Immature natural killer cell (primary cell): ENCODE data around the gene MDK. TPM values are rescaled to one million over a fixed set of nuclear protein-coding genes. Genes with fewer than 3 reads are reported as not detected.
A peak's percentile ranks its signal among the peaks of the same experiment; 100 is the strongest.

ENCODE experiments used
- DNase-seq, 3 donors: peaks; one replicate each; pipeline ENCODE4 v3.0.0; 2022; ENCODE audit warnings: mixed read lengths in 1 of 3
- H3K27ac Mint-ChIP-seq, 6 donors: one replicate each; pipeline ENCODE4 v1.8.0; 2020; ENCODE audit warnings: mixed read lengths in 6 of 6, mild to moderate bottlenecking in 5 of 6, inconsistent platforms in 4 of 6, moderate library complexity in 3 of 6
- H3K27me3 Mint-ChIP-seq, 3 donors: one replicate each; pipeline ENCODE4 v1.8.0; 2020 to 2021; ENCODE audit warnings: low read depth in 3 of 3, mild to moderate bottlenecking in 3 of 3, mixed read lengths in 3 of 3, moderate library complexity in 3 of 3, inconsistent platforms in 1 of 3
- H3K36me3 Mint-ChIP-seq, 3 donors: one replicate each; pipeline ENCODE4 v1.8.0; 2020; ENCODE audit warnings: mixed read lengths in 3 of 3, inconsistent platforms in 2 of 3, mild to moderate bottlenecking in 2 of 3
- H3K4me1 Mint-ChIP-seq, 2 donors: one replicate each; pipeline ENCODE4 v1.8.0; 2020; ENCODE audit warnings: inconsistent platforms in 2 of 2, mild to moderate bottlenecking in 2 of 2, mixed read lengths in 2 of 2, moderate library complexity in 1 of 2
- H3K4me3 Mint-ChIP-seq, 5 donors: one replicate each; pipeline ENCODE4 v1.8.0; 2020; ENCODE audit warnings: mild to moderate bottlenecking in 5 of 5, mixed read lengths in 5 of 5, inconsistent platforms in 3 of 5, moderate library complexity in 3 of 5
- H3K9me3 Mint-ChIP-seq, 6 donors: one replicate each; pipeline ENCODE4 v1.8.0; 2020; ENCODE audit warnings: mild to moderate bottlenecking in 6 of 6, mixed read lengths in 6 of 6, inconsistent platforms in 4 of 6, moderate library complexity in 3 of 6
- polyA plus RNA-seq, 3 donors: library from polyadenylated mRNA; unstranded; fragments of 300-500 nt; fragmentation: Illumina TruSeq; gene quantifications; one replicate each; pipeline ENCODE4 v1.2.3, GENCODE V29; 2021

Gene MDK
- polyA plus RNA-seq, 3 donors from 2014 or later, result 0.44 TPM; not detected in 2

DNA sequence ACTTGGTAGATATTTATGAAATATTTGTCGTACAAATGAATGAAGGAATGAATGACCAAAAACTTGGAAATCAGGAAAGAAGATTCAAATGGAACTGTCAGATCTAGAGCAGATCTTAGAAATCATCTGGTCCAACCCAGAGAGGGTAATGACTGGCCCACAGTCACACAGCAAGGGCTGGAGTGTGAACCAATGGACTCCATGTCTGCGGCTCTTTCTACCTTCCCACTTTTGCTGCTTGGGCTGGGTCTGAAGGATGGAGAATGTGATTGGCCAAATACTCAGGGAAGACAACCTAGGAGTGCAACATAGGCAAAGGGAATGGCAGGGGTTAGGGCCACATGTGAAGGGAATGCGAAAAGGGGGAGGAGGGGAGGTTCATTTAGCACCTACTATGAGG lies 40.0 kb upstream of the MDK start:
- Mint-ChIP-seq H3K4me1 (peaks cover 20 to 22% of the 10 kb centered on the region in 2 donors), H3K36me3 (no peaks in the 10 kb centered on the region), H3K27me3 (peaks cover 9 to 21% (median 18%) of the 10 kb centered on the region in 3 donors), H3K9me3 (no peaks in the 10 kb centered on the region), H3K27ac (no peak overlapping the region), H3K4me3 (no peak overlapping the region)
- no peak for DNase-seq

DNA sequence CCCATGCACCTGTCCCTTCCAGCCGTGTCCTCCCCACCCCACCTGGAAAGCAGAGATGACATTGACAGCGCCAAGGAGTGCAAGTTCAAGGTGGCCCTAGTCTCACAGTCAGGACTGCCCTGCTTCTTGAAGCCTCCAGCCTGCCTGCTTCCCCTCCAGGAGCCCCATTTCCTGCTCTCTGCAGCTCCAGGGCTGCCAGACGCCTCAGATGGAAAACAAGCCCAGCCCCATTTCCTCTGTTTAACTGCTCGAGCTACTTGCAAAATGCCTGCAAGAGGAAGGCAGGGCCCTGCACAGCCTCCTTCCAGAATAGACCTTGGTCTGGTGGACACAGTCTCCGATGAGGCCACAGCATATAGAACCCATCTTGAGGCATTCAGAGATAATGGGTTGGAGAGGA lies 39.2 kb upstream of the MDK start:
- Mint-ChIP-seq H3K4me3 (no peak overlapping the region), H3K9me3 (no peaks in the 10 kb centered on the region), H3K27ac (no peak overlapping the region), H3K4me1 (peaks cover 25 to 27% of the 10 kb centered on the region in 2 donors), H3K27me3 (peaks cover 10 to 22% (median 21%) of the 10 kb centered on the region in 3 donors), H3K36me3 (no peaks in the 10 kb centered on the region)
- DNase-seq, result no peak

DNA sequence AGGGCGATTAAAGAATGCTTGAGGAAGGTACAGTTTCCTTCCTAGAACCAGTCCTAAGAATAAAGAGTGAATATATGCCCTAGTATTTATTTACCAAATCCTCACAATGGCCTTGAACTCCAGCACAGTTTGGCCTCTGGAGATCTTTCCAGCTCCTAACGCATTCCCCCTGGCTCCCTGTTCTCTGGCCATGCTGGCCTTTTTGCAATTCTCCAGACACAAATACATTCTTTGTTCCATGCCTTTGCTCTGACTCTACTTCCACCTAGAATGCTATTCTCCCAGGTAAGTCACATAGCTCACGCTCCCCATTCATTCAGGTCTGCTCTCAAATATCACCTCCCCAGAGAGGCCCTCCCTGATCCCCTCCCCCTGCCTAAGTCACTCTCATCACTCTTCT lies 37.9 kb upstream of the MDK start:
- no peak overlapping the region for H3K4me3 Mint-ChIP-seq
- H3K9me3 Mint-ChIP-seq, result no peaks in the 10 kb centered on the region
- peaks cover 25 to 28% of the 10 kb centered on the region in 2 donors for H3K4me1 Mint-ChIP-seq
- H3K27me3 Mint-ChIP-seq, result peaks cover 10 to 26% (median 20%) of the 10 kb centered on the region in 3 donors
- H3K27ac Mint-ChIP-seq, result no peak overlapping the region
- no peaks in the 10 kb centered on the region for H3K36me3 Mint-ChIP-seq
- DNase-seq, result no peak

DNA sequence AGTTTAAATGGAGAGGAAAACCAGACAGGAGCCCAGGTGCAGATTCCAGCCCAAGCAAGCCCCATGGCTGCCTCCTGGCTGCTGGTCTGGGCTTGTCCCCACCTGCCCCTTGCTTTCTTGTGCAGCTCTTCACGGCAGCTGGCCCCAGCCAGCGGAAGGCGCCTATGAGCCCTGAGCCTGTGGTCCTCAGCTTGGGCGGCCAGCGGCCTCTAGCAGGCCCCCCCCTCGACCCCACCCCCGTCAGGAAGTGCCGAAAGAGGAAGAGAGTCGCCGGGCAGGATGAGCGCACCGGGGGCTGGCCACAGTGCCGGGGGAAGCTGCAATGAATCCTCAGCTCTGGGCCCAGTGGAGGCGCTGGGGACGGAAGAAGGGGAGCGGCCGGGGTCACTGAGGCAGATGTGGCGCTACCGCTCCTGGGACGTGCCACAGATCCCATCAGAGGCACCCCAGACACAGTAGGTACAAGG lies 36.3 kb upstream of the MDK start:
- Mint-ChIP-seq H3K27ac (peak overlapping the region in 4 of 6 donors; percentile 42 to 82 (median 78)), H3K36me3 (peaks cover 0 to 10% (median 0%) of the 10 kb centered on the region in 3 donors), H3K4me1 (peaks cover 40 to 45% of the 10 kb centered on the region in 2 donors), H3K4me3 (peak overlapping the region; percentile 83 to 88 (median 84)), H3K27me3 (peaks cover 15 to 30% (median 21%) of the 10 kb centered on the region in 3 donors), H3K9me3 (no peaks in the 10 kb centered on the region)
- DNase-seq, result no peak

DNA sequence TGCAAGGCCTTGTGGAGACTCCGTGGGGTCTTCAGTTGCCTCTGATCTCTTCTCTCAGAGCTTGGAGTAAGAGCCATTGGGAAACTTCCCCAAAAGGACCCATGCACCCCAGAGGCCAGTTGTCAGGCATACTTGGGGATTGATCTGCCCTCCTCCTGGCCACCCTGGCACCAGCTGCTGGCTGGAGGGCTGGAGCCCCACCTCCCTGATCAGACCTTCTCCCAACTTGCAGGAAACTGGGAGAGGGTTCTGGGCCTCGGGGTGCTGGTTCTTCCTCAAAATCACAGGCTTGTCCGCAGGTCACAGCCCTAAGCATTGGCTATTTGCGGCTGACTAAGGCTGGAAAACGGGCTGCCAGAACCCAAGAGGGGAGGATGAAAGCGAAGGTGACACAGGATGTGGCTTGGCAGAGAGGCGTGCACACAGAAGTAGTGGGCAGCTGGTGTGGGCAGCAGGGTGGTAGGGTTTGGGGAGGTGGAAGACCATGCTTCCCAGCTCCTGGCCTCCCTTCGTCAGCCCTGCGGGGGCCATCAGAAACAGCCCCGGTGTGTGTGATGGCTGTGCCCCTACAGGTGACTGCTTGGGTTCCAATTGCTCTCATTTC lies 35.5 kb upstream of the MDK start:
- Mint-ChIP-seq H3K4me3 (peak overlapping the region; percentile 83 to 88 (median 84)), H3K4me1 (peaks cover 48 to 53% of the 10 kb centered on the region in 2 donors), H3K27ac (peak overlapping the region; percentile 5 to 90 (median 78)), H3K36me3 (peaks cover 0 to 10% (median 0%) of the 10 kb centered on the region in 3 donors), H3K27me3 (peaks cover 15 to 30% (median 21%) of the 10 kb centered on the region in 3 donors), H3K9me3 (no peaks in the 10 kb centered on the region)
- DNase-seq, result peak; percentile 64 to 66 (median 66)

DNA sequence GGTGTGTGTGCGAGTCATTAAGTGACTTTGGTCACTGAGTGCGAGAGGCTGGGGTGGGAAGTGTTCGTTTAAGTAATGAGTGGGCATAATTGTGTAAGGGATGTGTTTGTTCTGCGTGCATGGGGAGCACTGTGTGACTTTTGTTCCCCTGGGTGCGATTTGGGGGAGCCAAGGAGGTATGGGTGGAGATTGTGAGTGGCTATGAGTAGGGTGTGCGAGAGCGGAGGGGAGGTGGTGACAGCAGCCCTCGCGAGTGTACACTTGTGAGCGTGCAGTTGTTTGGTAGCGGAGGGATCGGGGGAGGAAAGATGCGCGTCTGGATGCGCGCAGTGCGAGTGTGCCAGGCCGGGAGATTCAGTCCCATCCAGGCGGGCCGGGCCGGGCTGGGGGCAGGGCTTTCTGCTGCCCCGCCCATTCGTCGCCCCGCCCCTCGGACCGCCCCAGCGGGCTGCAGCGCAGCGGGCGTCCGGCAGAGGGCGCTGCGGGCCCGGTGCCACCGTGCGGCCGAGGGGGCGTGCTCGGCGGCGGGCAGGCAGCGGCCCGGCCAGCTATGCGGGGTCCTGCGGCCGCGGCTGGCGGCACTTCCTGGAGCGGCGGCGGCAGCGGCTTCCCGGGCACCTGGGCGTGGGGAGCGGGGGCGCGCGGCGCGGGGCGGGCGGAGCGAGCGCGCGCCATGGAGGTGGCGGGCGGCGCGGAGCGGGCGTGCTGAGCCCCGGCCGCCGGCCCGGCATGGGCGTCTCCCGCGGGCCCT lies 34.4 kb upstream of the MDK start, which contains the start of gene DGKZ:
Gene DGKZ, plus strand, starts transcription at position 578 of the 751 bp plus-strand sequence. CDS start 197 bp downstream, outside the sequence.
- peaks cover 59 to 64% of the 10 kb centered on the region in 2 donors for H3K4me1 Mint-ChIP-seq
- peak; percentile 96 to 97 (median 96) for DNase-seq
- peak within 1 kb of the TSS; percentile 95 to 99 (median 97) for H3K4me3 Mint-ChIP-seq
- H3K27ac Mint-ChIP-seq, result peak within 1 kb of the TSS; percentile 91 to 98 (median 96)
- H3K27me3 Mint-ChIP-seq, result peaks cover 15 to 32% (median 24%) of the 10 kb centered on the region in 3 donors
- H3K36me3 Mint-ChIP-seq, result peaks cover 0 to 10% (median 0%) of the 10 kb centered on the region in 3 donors
- H3K9me3 Mint-ChIP-seq, result no peaks in the 10 kb centered on the region

DNA sequence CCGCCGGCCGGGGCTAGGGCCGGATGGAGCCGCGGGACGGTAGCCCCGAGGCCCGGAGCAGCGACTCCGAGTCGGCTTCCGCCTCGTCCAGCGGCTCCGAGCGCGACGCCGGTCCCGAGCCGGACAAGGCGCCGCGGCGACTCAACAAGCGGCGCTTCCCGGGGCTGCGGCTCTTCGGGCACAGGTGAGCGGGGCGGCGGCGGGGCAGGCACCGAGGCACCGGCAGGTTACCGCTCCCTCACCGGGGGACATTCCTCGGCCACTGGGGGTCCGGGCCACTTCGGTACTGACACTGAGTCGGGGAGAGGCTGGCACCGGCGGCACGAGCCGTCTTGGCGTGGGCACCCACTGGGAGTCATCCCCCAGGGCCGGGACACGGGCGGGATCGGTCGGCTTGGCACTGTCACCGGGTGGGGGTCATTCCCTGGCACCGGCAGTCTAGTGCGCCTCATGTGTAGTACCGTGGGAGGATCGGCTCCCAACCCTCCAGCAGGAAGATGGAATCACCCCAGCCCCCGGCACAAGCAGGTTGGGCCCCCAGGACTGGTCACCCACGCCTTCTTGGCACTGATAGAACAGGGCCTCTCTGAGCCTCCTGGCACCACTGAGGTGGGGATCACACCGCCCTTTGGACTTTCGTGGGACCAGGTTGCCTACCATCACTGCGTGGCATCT lies 33.7 kb upstream of the MDK start:
- peak overlapping the region; percentile 95 to 99 (median 97) for H3K4me3 Mint-ChIP-seq
- peaks cover 65 to 70% of the 10 kb centered on the region in 2 donors for H3K4me1 Mint-ChIP-seq
- H3K27me3 Mint-ChIP-seq, result peaks cover 15 to 34% (median 24%) of the 10 kb centered on the region in 3 donors
- no peaks in the 10 kb centered on the region for H3K9me3 Mint-ChIP-seq
- no peak for DNase-seq
- H3K27ac Mint-ChIP-seq, result peak overlapping the region; percentile 91 to 98 (median 96)
- peaks cover 0 to 10% (median 0%) of the 10 kb centered on the region in 3 donors for H3K36me3 Mint-ChIP-seq

DNA sequence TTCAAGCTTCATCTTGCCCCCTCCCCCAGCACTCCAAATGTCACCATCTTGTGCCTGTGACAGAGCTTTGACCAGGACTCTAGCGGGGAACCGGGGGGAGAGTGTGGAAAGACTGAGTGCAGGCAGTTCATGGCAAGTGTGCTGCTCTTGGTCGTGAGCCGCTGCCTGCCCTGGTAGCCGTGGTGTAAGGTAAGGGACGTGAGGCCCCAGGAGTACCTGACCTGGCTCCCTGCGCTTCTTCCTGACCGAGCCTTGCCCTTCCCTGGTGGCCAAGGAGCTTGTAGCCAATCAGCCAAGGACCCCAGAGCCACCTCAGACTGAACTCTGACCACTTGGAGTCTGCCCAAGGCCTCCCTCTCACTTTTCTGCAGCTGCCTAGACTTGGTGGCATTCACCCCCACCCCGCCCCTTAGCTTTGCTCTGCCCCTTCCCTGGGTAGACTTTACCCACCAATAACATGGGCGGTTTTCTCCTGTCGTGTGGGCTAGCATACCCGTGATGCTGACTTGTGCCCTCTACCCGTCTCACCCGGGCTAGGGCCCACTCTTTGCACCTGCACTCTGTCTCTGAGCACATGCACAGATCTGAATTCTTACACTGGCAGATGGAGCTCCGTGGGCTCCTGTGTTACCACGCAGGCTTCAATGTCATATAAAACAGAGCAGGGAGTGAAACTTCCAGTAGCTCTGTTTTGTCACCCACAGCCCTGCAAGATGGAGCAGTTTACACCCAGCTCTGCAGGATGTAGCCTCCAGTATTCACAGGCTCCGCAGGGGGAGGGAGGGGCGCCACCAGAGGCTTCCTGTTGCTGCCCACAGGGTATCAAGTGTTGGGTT lies 32.7 kb upstream of the MDK start:
- peaks cover 15 to 34% (median 26%) of the 10 kb centered on the region in 3 donors for H3K27me3 Mint-ChIP-seq
- peak overlapping the region; percentile 91 to 98 (median 96) for H3K27ac Mint-ChIP-seq
- H3K4me3 Mint-ChIP-seq, result peak overlapping the region; percentile 95 to 99 (median 97)
- no peaks in the 10 kb centered on the region for H3K9me3 Mint-ChIP-seq
- H3K4me1 Mint-ChIP-seq, result peaks cover 75 to 80% of the 10 kb centered on the region in 2 donors
- peaks cover 0 to 10% (median 0%) of the 10 kb centered on the region in 3 donors for H3K36me3 Mint-ChIP-seq
- DNase-seq, result peak; percentile 83 to 85 (median 83)

DNA sequence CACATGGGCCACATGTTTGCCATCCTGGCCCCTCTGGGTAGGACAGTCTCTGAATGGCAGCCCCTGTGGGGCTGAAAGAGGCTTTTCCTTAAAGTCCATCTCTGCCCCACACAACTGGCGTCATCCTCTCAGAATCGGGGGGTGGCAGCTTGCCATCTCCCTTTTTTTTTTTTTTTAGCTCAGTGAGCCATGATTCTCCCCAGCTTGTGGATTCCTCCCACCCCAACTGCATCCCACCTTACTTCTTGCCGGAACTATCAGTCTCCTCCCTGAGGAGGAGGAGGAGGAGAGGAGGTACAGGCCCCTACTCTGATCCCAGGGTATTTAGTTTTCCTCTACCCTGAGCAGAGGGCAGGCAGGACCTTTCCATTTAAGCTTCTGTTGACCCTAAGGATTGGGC lies 30.8 kb upstream of the MDK start:
- Mint-ChIP-seq H3K36me3 (peaks cover 0 to 10% (median 0%) of the 10 kb centered on the region in 3 donors), H3K4me3 (peak overlapping the region; percentile 67 to 99 (median 97)), H3K9me3 (no peaks in the 10 kb centered on the region), H3K4me1 (peaks cover 79 to 86% of the 10 kb centered on the region in 2 donors), H3K27ac (peak overlapping the region in 5 of 6 donors; percentile 17 to 96 (median 70)), H3K27me3 (peaks cover 15 to 30% (median 23%) of the 10 kb centered on the region in 3 donors)
- DNase-seq, result no peak

DNA sequence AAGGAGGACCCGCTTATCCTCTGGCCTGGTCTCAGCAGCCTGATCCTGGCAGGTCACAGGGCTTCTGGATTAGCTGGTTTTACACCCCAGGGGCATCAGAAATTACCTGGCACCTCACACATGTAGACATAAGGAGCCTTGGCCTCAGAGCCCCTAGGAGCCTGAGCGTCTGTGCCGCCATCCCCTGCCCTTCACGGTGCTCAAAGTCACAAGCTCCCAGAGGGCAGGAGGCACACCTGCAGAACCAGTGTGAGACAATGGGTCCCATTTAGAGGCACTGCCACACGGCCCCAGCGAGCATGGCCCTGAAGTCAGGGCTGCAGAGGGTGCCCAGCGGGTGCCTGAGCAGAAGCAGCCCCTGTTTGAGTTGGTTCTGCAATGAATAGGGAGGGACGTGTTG lies 30.3 kb upstream of the MDK start:
- peak overlapping the region; percentile 70 to 96 (median 82) for H3K27ac Mint-ChIP-seq
- H3K36me3 Mint-ChIP-seq, result peaks cover 0 to 10% (median 0%) of the 10 kb centered on the region in 3 donors
- H3K4me1 Mint-ChIP-seq, result peaks cover 79 to 85% of the 10 kb centered on the region in 2 donors
- H3K27me3 Mint-ChIP-seq, result peaks cover 13 to 26% (median 23%) of the 10 kb centered on the region in 3 donors
- H3K4me3 Mint-ChIP-seq, result peak overlapping the region; percentile 67 to 99 (median 97)
- no peak for DNase-seq
- no peaks in the 10 kb centered on the region for H3K9me3 Mint-ChIP-seq

DNA sequence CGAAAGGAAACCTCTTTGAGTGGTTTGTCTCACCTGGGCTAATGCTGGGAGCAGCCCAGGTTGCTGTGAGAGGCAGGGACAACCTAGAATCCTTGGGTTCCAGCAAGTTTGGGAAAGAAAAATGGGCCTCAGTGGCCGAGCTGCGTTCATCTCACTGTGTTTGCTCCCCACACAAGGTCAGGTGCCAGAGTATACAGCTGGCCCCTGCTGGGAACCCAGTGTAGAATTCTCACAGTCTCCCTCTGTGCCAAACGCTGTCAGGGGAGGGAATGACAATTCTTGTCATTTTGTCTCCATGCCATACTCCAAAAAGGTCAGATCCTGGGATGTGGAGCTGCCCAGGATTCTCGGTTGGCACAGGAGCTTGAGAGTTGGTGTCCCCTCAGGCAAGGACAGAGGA lies 29.9 kb upstream of the MDK start:
- H3K4me3 Mint-ChIP-seq, result peak overlapping the region; percentile 67 to 99 (median 97)
- no peaks in the 10 kb centered on the region for H3K9me3 Mint-ChIP-seq
- peaks cover 10 to 21% (median 18%) of the 10 kb centered on the region in 3 donors for H3K27me3 Mint-ChIP-seq
- peaks cover 79 to 85% of the 10 kb centered on the region in 2 donors for H3K4me1 Mint-ChIP-seq
- peak overlapping the region; percentile 70 to 96 (median 82) for H3K27ac Mint-ChIP-seq
- peaks cover 0 to 10% (median 0%) of the 10 kb centered on the region in 3 donors for H3K36me3 Mint-ChIP-seq
- DNase-seq, result no peak

DNA sequence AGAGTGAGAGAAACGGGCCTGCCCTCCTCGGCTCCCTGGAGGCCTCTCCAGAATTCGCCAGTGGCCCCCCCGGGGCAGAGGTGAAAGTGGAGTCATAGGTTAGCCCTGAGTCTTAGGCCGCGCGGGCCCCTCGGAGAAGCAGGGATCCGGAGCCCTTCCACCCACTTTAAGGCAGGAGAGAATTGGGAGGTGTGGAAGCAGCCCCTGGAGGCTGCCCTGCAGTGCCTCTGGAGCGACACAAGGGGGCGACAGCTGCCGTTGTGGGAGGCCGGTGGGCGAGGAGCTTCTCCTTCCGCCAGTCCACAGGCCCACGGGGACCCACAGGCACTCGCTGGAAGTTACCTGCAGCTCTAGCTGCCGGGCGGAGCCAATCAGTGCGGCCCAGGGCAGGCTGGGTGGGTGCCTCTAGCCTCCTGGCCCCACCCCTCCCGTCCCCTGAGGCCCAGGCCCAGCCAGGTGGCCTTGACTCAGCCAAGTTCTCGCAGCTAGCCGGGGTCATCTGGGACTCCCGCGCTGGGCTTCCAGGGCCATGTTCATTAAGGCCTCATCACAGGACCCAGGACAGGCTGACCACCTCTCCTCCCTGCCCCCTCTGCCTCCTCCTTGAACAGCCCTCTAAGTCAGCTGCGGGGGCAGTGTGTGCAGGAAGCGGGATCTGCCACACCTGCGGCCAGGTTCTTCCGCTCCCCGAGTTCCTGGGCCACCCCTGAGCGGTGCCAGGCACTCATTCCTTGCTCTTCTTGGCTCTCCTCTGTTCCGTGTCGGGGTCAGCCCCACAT lies 29.2 kb upstream of the MDK start:
- H3K27ac Mint-ChIP-seq, result peak overlapping the region; percentile 70 to 96 (median 91)
- H3K9me3 Mint-ChIP-seq, result no peaks in the 10 kb centered on the region
- peaks cover 81 to 87% of the 10 kb centered on the region in 2 donors for H3K4me1 Mint-ChIP-seq
- peak; percentile 60 to 74 (median 68) for DNase-seq
- peaks cover 0 to 10% (median 0%) of the 10 kb centered on the region in 3 donors for H3K36me3 Mint-ChIP-seq
- peaks cover 5 to 16% (median 14%) of the 10 kb centered on the region in 3 donors for H3K27me3 Mint-ChIP-seq
- peak overlapping the region; percentile 72 to 99 (median 97) for H3K4me3 Mint-ChIP-seq
